Cardiac fibroblast (primary cell): Measurements from ENCODE around the gene COL19A1.
"Not testable (repeated sequence)": the region's sequence is repeated elsewhere in the genome, so short reads cannot be mapped to it uniquely, and the experiment has no call there.

Source experiments
- DNase-seq, 2 donors: peaks; one replicate each; pipeline versions ENCODE4 v3.0.0 to v3.0.0-alpha.2; 2010; ENCODE audit warnings: low read depth in 2 of 2
- H3K4me3 ChIP-seq, 2 donors: replicated peaks in 1 of 2; 1 replicate in 1 of 2; 2 replicates in 1 of 2; pipeline ENCODE4 v1.5.1; 2011; ENCODE audit warnings: low read depth in 2 of 2, low read length in 2 of 2, mild to moderate bottlenecking in 2 of 2, moderate library complexity in 1 of 2
- CTCF ChIP-seq: IDR thresholded peaks from one replicate; pipeline ENCODE4 v1.5.1; 2011; ENCODE audit warnings: low read depth, mild to moderate bottlenecking, low read length, inconsistent platforms

Gene COL19A1

GRCh38 chr6:69866351-69866769, at the start of gene COL19A1:
Gene COL19A1, plus strand, starts transcription at chr6:69866556. Its CDS starts 13,012 bp downstream, at chr6:69879568.
- DNase-seq: no peak
- no peak for TF ChIP-seq CTCF
- H3K4me3 ChIP-seq: peak within 1 kb of the TSS; percentile 54 to 59

- no peak for TF ChIP-seq CTCF
- DNase-seq: no peak
- H3K4me3 ChIP-seq: no peak overlapping the region
Measured at GRCh38 chr6:69816569-69816968, 49.8 kb upstream of the COL19A1 start.

GRCh38 chr6:69817358-69817757, 49.0 kb upstream of the COL19A1 start:
- TF ChIP-seq CTCF: no peak
- no peak for DNase-seq
- H3K4me3 ChIP-seq: no peak overlapping the region

GRCh38 chr6:69818223-69818930, 48.0 kb upstream of the COL19A1 start:
- H3K4me3 ChIP-seq: no peak overlapping the region
- no peak for DNase-seq
- TF ChIP-seq CTCF: no peak

GRCh38 chr6:69819138-69819537, 47.2 kb upstream of the COL19A1 start:
- no peak for DNase-seq
- no peak overlapping the region for H3K4me3 ChIP-seq
- TF ChIP-seq CTCF: no peak

GRCh38 chr6:69820018-69820417, 46.3 kb upstream of the COL19A1 start:
- no peak for DNase-seq
- no peak overlapping the region for H3K4me3 ChIP-seq
- TF ChIP-seq CTCF: no peak

- no peak for DNase-seq
Measured at GRCh38 chr6:69820438-69820837, 45.9 kb upstream of the COL19A1 start.

GRCh38 chr6:69824355-69824754, 42.0 kb upstream of the COL19A1 start:
- DNase-seq, H3K4me3 ChIP-seq: not testable (repeated sequence)

More at GRCh38 chr6:69820438-69820837, 45.9 kb upstream of the COL19A1 start:
- H3K4me3 ChIP-seq: no peak overlapping the region
- no peak for TF ChIP-seq CTCF
